ENCODE data around the gene COL18A1. TPM values are rescaled to one million over a fixed set of nuclear protein-coding genes. Genes with fewer than 3 reads are reported as not detected.

The COL18A1 gene
- total and polyA plus RNA-seq, 10 donors: 35.0 to 208 (median 86.4) TPM

DNA sequence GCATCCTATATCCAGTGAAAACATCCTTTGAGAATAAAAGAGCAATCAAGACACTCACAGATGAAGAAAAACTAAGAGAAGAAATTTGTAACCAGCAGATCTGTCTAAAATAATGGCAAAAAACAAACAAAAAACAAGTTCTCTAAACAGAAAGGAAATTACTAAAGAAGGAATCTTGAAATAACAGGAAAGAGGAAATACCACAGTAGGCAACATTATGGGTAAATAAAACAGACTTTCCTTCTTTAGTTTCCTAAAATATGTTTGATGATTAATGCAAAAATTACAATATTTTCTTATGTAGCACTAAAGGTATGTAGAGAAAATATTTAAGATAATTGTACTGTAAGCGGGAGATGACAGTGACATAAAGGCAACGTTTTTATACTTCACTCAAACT lies 113.8 kb downstream of the COL18A1 start:
- Histone ChIP-seq H3K36me3 (peaks cover 0 to 79% (median 19%) of the 10 kb centered on the region in 6 donors), H3K4me3 (peak overlapping the region in 1 of 8 donors; percentile 43), H3K4me1 (peaks cover 0 to 35% (median 3%) of the 10 kb centered on the region in 6 donors), H3K9me3 (peaks cover 3 to 49% (median 43%) of the 10 kb centered on the region in 8 donors), H3K27ac (peak overlapping the region in 7 of 8 donors; percentile 60 to 89 (median 79)), H3K27me3 (replicated peaks in 1 of 7) (no peaks in the 10 kb centered on the region)
- intact Hi-C loops (cut with DNase I; ENCODE audit: low total_unique reads): no loop called here
- no peak for DNase-seq
- WGBS, 5 donors: 80 to 92% (median 89%) methylated on average over 2 of the region's 2 CpGs
- TF ChIP-seq POLR2A (IDR thresholded peaks at IDR 0.05) (no peak), POLR2AphosphoS5 (IDR thresholded peaks at IDR 0.05) (no peak)
- TF ChIP-seq, protein P1, sequence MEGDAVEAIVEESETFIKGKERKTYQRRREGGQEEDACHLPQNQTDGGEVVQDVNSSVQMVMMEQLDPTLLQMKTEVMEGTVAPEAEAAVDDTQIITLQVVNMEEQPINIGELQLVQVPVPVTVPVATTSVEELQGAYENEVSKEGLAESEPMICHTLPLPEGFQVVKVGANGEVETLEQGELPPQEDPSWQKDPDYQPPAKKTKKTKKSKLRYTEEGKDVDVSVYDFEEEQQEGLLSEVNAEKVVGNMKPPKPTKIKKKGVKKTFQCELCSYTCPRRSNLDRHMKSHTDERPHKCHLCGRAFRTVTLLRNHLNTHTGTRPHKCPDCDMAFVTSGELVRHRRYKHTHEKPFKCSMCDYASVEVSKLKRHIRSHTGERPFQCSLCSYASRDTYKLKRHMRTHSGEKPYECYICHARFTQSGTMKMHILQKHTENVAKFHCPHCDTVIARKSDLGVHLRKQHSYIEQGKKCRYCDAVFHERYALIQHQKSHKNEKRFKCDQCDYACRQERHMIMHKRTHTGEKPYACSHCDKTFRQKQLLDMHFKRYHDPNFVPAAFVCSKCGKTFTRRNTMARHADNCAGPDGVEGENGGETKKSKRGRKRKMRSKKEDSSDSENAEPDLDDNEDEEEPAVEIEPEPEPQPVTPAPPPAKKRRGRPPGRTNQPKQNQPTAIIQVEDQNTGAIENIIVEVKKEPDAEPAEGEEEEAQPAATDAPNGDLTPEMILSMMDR (IDR thresholded peaks at IDR 0.05 in 8 of 11, conservative IDR thresholded peaks at IDR 0.05 in 3 of 11): no peak

DNA sequence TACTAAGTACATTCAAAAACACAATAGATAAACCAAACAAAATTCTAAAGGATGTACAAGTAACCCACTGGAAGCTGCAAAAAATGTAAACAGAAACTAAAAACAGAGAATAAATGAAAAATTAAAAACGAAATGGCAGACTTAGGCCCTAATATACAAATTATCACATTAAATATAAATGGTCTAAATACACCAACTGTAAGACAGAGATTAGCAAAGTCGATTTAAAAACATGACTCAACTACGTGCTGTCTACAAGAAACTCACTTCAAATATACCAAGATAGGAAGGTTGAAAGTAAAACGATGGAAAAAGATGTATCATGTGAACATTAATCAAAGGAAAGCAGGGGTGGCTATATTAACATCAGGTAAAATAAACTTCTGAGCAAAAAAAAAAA lies 114.2 kb downstream of the COL18A1 start:
- peak overlapping the region in 1 of 8 donors; percentile 43 for H3K4me3 ChIP-seq
- intact Hi-C loops (cut with DNase I; ENCODE audit: low total_unique reads): no loop called here
- peaks cover 0 to 37% (median 3%) of the 10 kb centered on the region in 6 donors for H3K4me1 ChIP-seq
- peak overlapping the region in 6 of 8 donors; percentile 66 to 89 (median 79) for H3K27ac ChIP-seq
- no peaks in the 10 kb centered on the region for H3K27me3 ChIP-seq (replicated peaks in 1 of 7)
- peaks cover 0 to 80% (median 16%) of the 10 kb centered on the region in 6 donors for H3K36me3 ChIP-seq
- DNase-seq: no peak
- WGBS, 5 donors: 92 to 96% (median 93%) methylated on average over 4 of the region's 4 CpGs
- TF ChIP-seq POLR2A (IDR thresholded peaks at IDR 0.05) (no peak), POLR2AphosphoS5 (IDR thresholded peaks at IDR 0.05) (no peak)
- TF ChIP-seq, protein P1 (IDR thresholded peaks at IDR 0.05 in 8 of 11, conservative IDR thresholded peaks at IDR 0.05 in 3 of 11): no peak
- peaks cover 3 to 49% (median 43%) of the 10 kb centered on the region in 8 donors for H3K9me3 ChIP-seq

DNA sequence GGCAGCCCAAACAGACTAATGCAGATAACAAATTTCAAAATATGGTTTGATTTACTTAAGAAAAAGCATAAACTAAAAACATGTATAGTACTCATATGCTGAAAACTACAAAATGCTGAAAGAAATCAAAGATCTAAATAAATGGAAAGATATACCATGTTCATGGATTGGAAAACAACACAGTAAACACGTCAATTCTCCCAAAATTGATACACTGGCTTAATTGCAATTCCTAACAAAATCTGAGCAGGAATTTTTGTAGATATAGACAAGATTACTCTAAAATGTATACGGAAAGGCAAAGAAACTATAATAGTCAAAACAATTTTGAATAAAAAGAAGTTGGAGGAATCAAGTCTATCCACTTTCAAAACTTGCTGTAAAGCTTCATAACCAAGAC lies 116.3 kb downstream of the COL18A1 start:
- Histone ChIP-seq H3K27me3 (replicated peaks in 1 of 7) (no peaks in the 10 kb centered on the region), H3K4me3 (no peak overlapping the region), H3K27ac (peak overlapping the region in 1 of 8 donors; percentile 89), H3K36me3 (peaks cover 0 to 77% (median 15%) of the 10 kb centered on the region in 6 donors), H3K4me1 (peaks cover 0 to 45% (median 17%) of the 10 kb centered on the region in 6 donors), H3K9me3 (peaks cover 3 to 49% (median 43%) of the 10 kb centered on the region in 8 donors)
- TF ChIP-seq, protein P1 (IDR thresholded peaks at IDR 0.05 in 8 of 11, conservative IDR thresholded peaks at IDR 0.05 in 3 of 11): no peak
- TF ChIP-seq POLR2A (IDR thresholded peaks at IDR 0.05) (no peak), POLR2AphosphoS5 (IDR thresholded peaks at IDR 0.05) (no peak)
- WGBS, 5 donors: 93 to 99% (median 98%) methylated on average over 2 of the region's 2 CpGs
- DNase-seq: no peak
- intact Hi-C loops (cut with DNase I; ENCODE audit: low total_unique reads): no loop called here

DNA sequence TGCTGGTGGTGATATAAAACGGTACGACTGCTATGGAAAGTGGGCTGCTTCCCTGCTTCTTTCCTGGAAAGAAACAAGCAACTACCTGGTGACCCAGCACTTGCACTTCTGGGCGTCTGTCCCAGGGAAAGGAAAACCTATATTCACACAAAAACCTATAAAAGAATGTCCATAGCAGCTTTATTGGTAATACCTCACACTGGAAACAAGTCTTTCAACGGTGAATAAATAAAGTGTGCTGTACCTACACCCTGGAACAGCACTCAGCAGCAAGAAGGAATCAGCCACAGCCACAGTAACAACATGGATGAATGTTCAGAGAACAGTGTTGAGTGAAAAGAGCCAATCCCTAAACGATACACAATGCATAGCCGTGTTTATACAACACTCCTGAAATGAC lies 117.4 kb downstream of the COL18A1 start:
- H3K36me3 ChIP-seq: peaks cover 0 to 80% (median 14%) of the 10 kb centered on the region in 6 donors
- H3K27ac ChIP-seq: no peak overlapping the region
- TF ChIP-seq POLR2AphosphoS5 (IDR thresholded peaks at IDR 0.05): no peak
- TF ChIP-seq POLR2A (IDR thresholded peaks at IDR 0.05): no peak
- TF ChIP-seq, protein P1 (IDR thresholded peaks at IDR 0.05 in 8 of 11, conservative IDR thresholded peaks at IDR 0.05 in 3 of 11): no peak
- WGBS, 5 donors: 95 to 96% (median 96%) methylated on average over 6 of the region's 6 CpGs
- H3K27me3 ChIP-seq (replicated peaks in 1 of 7): no peaks in the 10 kb centered on the region
- intact Hi-C loops (cut with DNase I; ENCODE audit: low total_unique reads): no loop called here
- peaks cover 3 to 47% (median 43%) of the 10 kb centered on the region in 8 donors for H3K9me3 ChIP-seq
- peak; percentile 1 for DNase-seq
- H3K4me1 ChIP-seq: peaks cover 0 to 34% (median 17%) of the 10 kb centered on the region in 6 donors
- H3K4me3 ChIP-seq: no peak overlapping the region

All from spleen (tissue), 11 donors.